Panc1 (cell line): Measurements from ENCODE around the gene MAOB. TPM values are rescaled to one million over a fixed set of nuclear protein-coding genes. Genes with fewer than 3 reads are reported as not detected.

Experiments used
- ATAC-seq: fragments of 200-7000 bp; cut with Tn5 transposase; 2 replicates; pipeline ENCODE4 v1.9.1; 2020; ENCODE audit warnings: mild to moderate bottlenecking, moderate library complexity
- BruUV-seq: library from RNA; stranded (reverse); fragments of 400-500 nt; replicated peaks from 2 replicates; lab custom pipeline; 2021; lab: Mats Ljungman, UMichigan
- CTCF ChIA-PET: fragments of 300-600 bp; sonication (Branson Sonifier 250); formaldehyde crosslinking; loops from one replicate; lab custom pipeline; 2022; ENCODE audit warnings: antibody characterized with exemption; lab: Charles Lee
- POLR2A ChIA-PET: fragments of 300-600 bp; sonication (Branson Sonifier 250); formaldehyde crosslinking; loops from one replicate; lab custom pipeline; 2022; ENCODE audit warnings: antibody characterized with exemption; lab: Charles Lee
- DNase-seq: peaks from one replicate; pipeline ENCODE4 v3.0.0-alpha.2; 2010; ENCODE audit warnings: low read depth, low spot score
- H3K27ac ChIP-seq: 2 replicates; pipeline ENCODE4 v1.5.1; 2011; ENCODE audit warnings: mild to moderate bottlenecking, low read length, inconsistent platforms
- H3K27me3 ChIP-seq: fragments of 200-500 bp; sonication (Bioruptor generic); 2 replicates; pipeline ENCODE4 v1.6.0; 2014; ENCODE audit warnings: low read length, inconsistent platforms; ENCODE audit not compliant: control insufficient read depth, insufficient read depth
- H3K36me3 ChIP-seq: fragments of 200-500 bp; sonication (Bioruptor generic); 2 replicates; pipeline ENCODE4 v1.5.1; 2014; ENCODE audit warnings: inconsistent platforms, mild to moderate bottlenecking, low read length, moderate library complexity; ENCODE audit not compliant: control insufficient read depth, insufficient read depth
- H3K4me1 ChIP-seq: 2 replicates; pipeline ENCODE4 v1.5.1; 2011; ENCODE audit warnings: inconsistent platforms, mild to moderate bottlenecking, low read length, moderate library complexity; ENCODE audit not compliant: control insufficient read depth, insufficient read depth
- H3K4me3 ChIP-seq, 2 experiments: 2 replicates each; pipeline ENCODE4 v1.5.1; 2011 to 2012; ENCODE audit warnings: low read depth in 2 of 2, low read length in 2 of 2, mild to moderate bottlenecking in 2 of 2, inconsistent platforms in 1 of 2, moderate library complexity in 1 of 2
- H3K9me3 ChIP-seq: fragments of 200-500 bp; sonication (Bioruptor generic); 2 replicates; pipeline ENCODE4 v1.5.1; 2014; ENCODE audit warnings: low read depth, mild to moderate bottlenecking, inconsistent platforms, low read length, moderate library complexity; ENCODE audit not compliant: control insufficient read depth, insufficient read depth
- CTCF ChIP-seq: fragments of 450-650 bp; IDR thresholded peaks from 2 replicates; pipeline ENCODE4 v1.5.1; 2017; ENCODE audit warnings: mild to moderate bottlenecking
- POLR2AphosphoS5 ChIP-seq: IDR thresholded peaks from 2 replicates; pipeline ENCODE4 v1.6.1; 2012; ENCODE audit warnings: mild to moderate bottlenecking, low read depth, low read length, moderate library complexity
- REST ChIP-seq, 2 experiments: IDR thresholded peaks; 2 replicates each; pipeline ENCODE4 v1.6.1; 2011 to 2012; ENCODE audit warnings: low read depth in 2 of 2, control low read depth in 1 of 2, low read length in 1 of 2, mild to moderate bottlenecking in 1 of 2, moderate library complexity in 1 of 2; ENCODE audit not compliant: insufficient read depth in 1 of 2
- SIN3A ChIP-seq: IDR thresholded peaks from 2 replicates; pipeline ENCODE4 v1.6.1; 2012; ENCODE audit warnings: low read depth, mild to moderate bottlenecking, low read length, moderate library complexity, borderline replicate concordance; ENCODE audit not compliant: insufficient read depth
- TCF7L2 ChIP-seq: IDR thresholded peaks from 2 replicates; pipeline ENCODE4 v1.6.1; 2011; ENCODE audit warnings: mild to moderate bottlenecking, low read depth, low read length, inconsistent platforms
- in situ Hi-C: cut with HindIII; loops from 2 replicates; pipeline ENCODE4 v1.10.0; 2016; ENCODE audit warnings: low sequenced_read_pairs, low pct_unique_long_range_greater_than_20kb
- intact Hi-C: fragments of 100-400 bp; cut with micrococcal nuclease; formaldehyde crosslinking; loops from one replicate; pipeline ENCODE4 v1.10.0; 2022; ENCODE audit not compliant: unreplicated experiment
- total RNA-seq: library from RNA; stranded (reverse); gene quantifications from one replicate; pipeline ENCODE4 v1.2.1, GENCODE V29; 2021; ENCODE audit not compliant: unreplicated experiment

MAOB gene
- total RNA-seq, 1 experiment from 2014 or later = not detected

DNA sequence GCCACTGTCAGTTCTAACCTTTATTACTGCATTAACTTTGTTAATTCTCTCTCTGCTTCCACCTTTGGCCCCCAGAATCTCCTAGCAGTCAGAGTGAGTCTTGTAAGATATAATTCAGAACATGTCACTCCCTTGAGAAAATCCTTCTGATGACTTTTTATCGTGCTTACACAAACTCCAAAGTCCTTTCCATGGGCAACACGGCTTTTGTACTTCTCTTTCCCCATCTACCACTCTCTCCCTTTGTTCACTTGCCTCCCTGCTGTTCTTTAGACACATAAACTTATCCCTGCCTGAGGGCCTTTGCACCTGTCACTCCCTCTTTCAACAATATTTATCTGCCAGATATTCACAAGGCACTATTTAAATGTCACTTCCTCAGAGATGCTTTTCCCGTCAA is 64.8 kb downstream of the MAOB start:
- Histone ChIP-seq H3K4me1 (no peaks in the 10 kb centered on the region), H3K9me3 (no peaks in the 10 kb centered on the region), H3K27ac (no peak overlapping the region), H3K4me3 (no peak overlapping the region), H3K36me3 (no peaks in the 10 kb centered on the region), H3K27me3 (no peaks in the 10 kb centered on the region)
- intact Hi-C loops = no loop called here
- TF ChIP-seq POLR2AphosphoS5 (no peak), REST (IDR thresholded peaks at IDR 0.05; ENCODE audit: insufficient read depth in 1 of 2, low read depth in 2 of 2, low read length in 1 of 2) (no peak), CTCF (no peak), TCF7L2 (no peak), SIN3A (no peak)
- no peak for DNase-seq
- no peak for ATAC-seq
- ChIA-PET POLR2A (no interaction called here), CTCF (no interaction called here)
- in situ Hi-C loops = no loop called here
- no TSS peak for BruUV-seq

DNA sequence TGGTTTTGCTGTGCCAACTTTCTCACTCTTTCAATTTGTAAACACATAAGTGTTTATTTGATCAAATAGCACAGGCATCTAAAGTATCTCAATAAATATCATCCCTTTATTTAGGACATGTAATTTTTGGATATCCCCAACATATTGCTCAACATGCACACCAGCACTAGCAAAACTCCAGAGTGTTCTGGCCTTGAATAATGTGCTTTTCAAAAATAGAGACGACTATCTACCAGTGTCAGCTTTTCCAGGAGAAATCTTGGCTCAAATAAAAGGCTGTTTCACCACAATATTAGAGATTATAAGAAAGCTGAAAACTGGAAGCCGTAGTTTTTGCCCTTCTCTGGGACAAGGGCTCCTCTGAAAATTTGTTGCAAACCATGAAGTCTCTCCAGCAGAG is 67.0 kb downstream of the MAOB start:
- intact Hi-C loops = no loop called here
- ChIA-PET CTCF (no interaction called here), POLR2A (no interaction called here)
- Histone ChIP-seq H3K27me3 (no peaks in the 10 kb centered on the region), H3K27ac (no peak overlapping the region), H3K4me3 (no peak overlapping the region), H3K4me1 (no peaks in the 10 kb centered on the region), H3K9me3 (no peaks in the 10 kb centered on the region), H3K36me3 (no peaks in the 10 kb centered on the region)
- DNase-seq (no peak), ATAC-seq (no peak)
- TF ChIP-seq SIN3A (no peak), CTCF (no peak), REST (IDR thresholded peaks at IDR 0.05; ENCODE audit: insufficient read depth in 1 of 2, low read depth in 2 of 2, low read length in 1 of 2) (no peak), POLR2AphosphoS5 (no peak), TCF7L2 (no peak)
- no TSS peak for BruUV-seq
- in situ Hi-C loops = no loop called here
